Subcutaneous abdominal adipose tissue (tissue), 5 donors: ENCODE data around the gene SLC39A1.

ENCODE experiments used
- H3K27ac ChIP-seq: one replicate; pipeline ENCODE4 v1.7.0; 2013; ENCODE audit warnings: low read depth, mild to moderate bottlenecking, inconsistent platforms, low read length, moderate library complexity
- H3K27me3 ChIP-seq, 5 donors: one replicate each; pipeline ENCODE4 v1.7.0; 2013; ENCODE audit warnings: low read length in 5 of 5, inconsistent platforms in 1 of 5; ENCODE audit not compliant: control insufficient read depth in 5 of 5, insufficient read depth in 4 of 5
- H3K36me3 ChIP-seq, 5 donors: one replicate each; pipeline ENCODE4 v1.7.0; 2013; ENCODE audit warnings: low read length in 5 of 5; ENCODE audit not compliant: control insufficient read depth in 5 of 5, insufficient read depth in 5 of 5
- H3K4me1 ChIP-seq, 5 donors: one replicate each; pipeline ENCODE4 v1.7.0; 2013; ENCODE audit warnings: low read length in 5 of 5, mild to moderate bottlenecking in 3 of 5, moderate library complexity in 1 of 5; ENCODE audit not compliant: control insufficient read depth in 5 of 5, insufficient read depth in 5 of 5
- H3K4me3 ChIP-seq, 5 donors: one replicate each; pipeline ENCODE4 v1.7.0; 2013; ENCODE audit warnings: low read length in 5 of 5, low read depth in 1 of 5
- H3K9ac ChIP-seq, 5 donors: one replicate each; pipeline ENCODE4 v1.7.0; 2013; ENCODE audit warnings: low read length in 5 of 5, mild to moderate bottlenecking in 4 of 5, moderate library complexity in 3 of 5
- H3K9me3 ChIP-seq, 5 donors: one replicate each; pipeline ENCODE4 v1.7.0; 2013; ENCODE audit warnings: low read length in 5 of 5; ENCODE audit not compliant: control insufficient read depth in 5 of 5
- donor health status: healthy.
- donor health status: healthy.
- donor health status: healthy.
- donor health status: healthy.
- donor health status: healthy.

Gene SLC39A1

GRCh38 chr1:153942766-153943549 is 20.4 kb downstream of the SLC39A1 start:
- Histone ChIP-seq H3K9me3 (no peaks in the 10 kb centered on the region), H3K4me3 (no peak overlapping the region), H3K9ac (no peak overlapping the region), H3K27me3 (no peaks in the 10 kb centered on the region), H3K36me3 (peaks cover 0 to 63% (median 53%) of the 10 kb centered on the region in 5 donors), H3K27ac (no peak overlapping the region), H3K4me1 (peaks cover 0 to 52% (median 40%) of the 10 kb centered on the region in 5 donors)

GRCh38 chr1:153941826-153942725 is 21.3 kb downstream of the SLC39A1 start:
- no peak overlapping the region for H3K4me3 ChIP-seq
- no peak overlapping the region for H3K9ac ChIP-seq
- peaks cover 0 to 64% (median 56%) of the 10 kb centered on the region in 5 donors for H3K36me3 ChIP-seq
- no peak overlapping the region for H3K27ac ChIP-seq
- no peaks in the 10 kb centered on the region for H3K27me3 ChIP-seq
- peaks cover 0 to 48% (median 37%) of the 10 kb centered on the region in 5 donors for H3K4me1 ChIP-seq
- no peaks in the 10 kb centered on the region for H3K9me3 ChIP-seq

- Histone ChIP-seq H3K9me3 (no peaks in the 10 kb centered on the region), H3K36me3 (peaks cover 0 to 77% (median 69%) of the 10 kb centered on the region in 5 donors), H3K4me1 (peaks cover 0 to 42% (median 32%) of the 10 kb centered on the region in 5 donors), H3K4me3 (no peak overlapping the region), H3K27ac (no peak overlapping the region), H3K9ac (no peak overlapping the region), H3K27me3 (no peaks in the 10 kb centered on the region)
Observed at GRCh38 chr1:153940756-153941155, 22.6 kb downstream of the SLC39A1 start.

GRCh38 chr1:153939476-153939875 is 23.9 kb downstream of the SLC39A1 start:
- H3K27me3 ChIP-seq: no peaks in the 10 kb centered on the region
- H3K9me3 ChIP-seq: no peaks in the 10 kb centered on the region
- H3K4me1 ChIP-seq: peaks cover 0 to 29% (median 20%) of the 10 kb centered on the region in 5 donors
- H3K9ac ChIP-seq: no peak overlapping the region
- peaks cover 0 to 89% (median 80%) of the 10 kb centered on the region in 5 donors for H3K36me3 ChIP-seq
- H3K27ac ChIP-seq: no peak overlapping the region
- no peak overlapping the region for H3K4me3 ChIP-seq

GRCh38 chr1:153938996-153939395 is 24.3 kb downstream of the SLC39A1 start:
- Histone ChIP-seq H3K27me3 (no peaks in the 10 kb centered on the region), H3K36me3 (peaks cover 0 to 93% (median 83%) of the 10 kb centered on the region in 5 donors), H3K9ac (no peak overlapping the region), H3K4me3 (no peak overlapping the region), H3K4me1 (peaks cover 0 to 24% (median 15%) of the 10 kb centered on the region in 5 donors), H3K9me3 (no peaks in the 10 kb centered on the region), H3K27ac (no peak overlapping the region)

GRCh38 chr1:153937331-153937730 is 26.0 kb downstream of the SLC39A1 start:
- Histone ChIP-seq H3K9ac (no peak overlapping the region), H3K9me3 (no peaks in the 10 kb centered on the region), H3K4me1 (peaks cover 0 to 9% (median 2%) of the 10 kb centered on the region in 5 donors), H3K27ac (no peak overlapping the region), H3K4me3 (no peak overlapping the region), H3K36me3 (peaks cover 0 to 95% (median 90%) of the 10 kb centered on the region in 5 donors), H3K27me3 (no peaks in the 10 kb centered on the region)

GRCh38 chr1:153936011-153936802 is 27.1 kb downstream of the SLC39A1 start:
- H3K4me3 ChIP-seq: no peak overlapping the region

GRCh38 chr1:153934746-153935145 is 28.6 kb downstream of the SLC39A1 start:
- Histone ChIP-seq H3K9me3 (no peaks in the 10 kb centered on the region), H3K4me3 (no peak overlapping the region), H3K36me3 (peaks cover 0 to 90% (median 85%) of the 10 kb centered on the region in 5 donors), H3K27me3 (no peaks in the 10 kb centered on the region), H3K4me1 (no peaks in the 10 kb centered on the region), H3K27ac (no peak overlapping the region), H3K9ac (no peak overlapping the region)

More at GRCh38 chr1:153936011-153936802, 27.1 kb downstream of the SLC39A1 start:
- H3K4me1 ChIP-seq: no peaks in the 10 kb centered on the region
- no peaks in the 10 kb centered on the region for H3K27me3 ChIP-seq
- H3K27ac ChIP-seq: no peak overlapping the region
- peaks cover 0 to 90% (median 86%) of the 10 kb centered on the region in 5 donors for H3K36me3 ChIP-seq
- H3K9ac ChIP-seq: no peak overlapping the region
- no peaks in the 10 kb centered on the region for H3K9me3 ChIP-seq

GRCh38 chr1:153933955-153934354 is 29.4 kb downstream of the SLC39A1 start:
- Histone ChIP-seq H3K27me3 (no peaks in the 10 kb centered on the region), H3K27ac (no peak overlapping the region), H3K36me3 (peaks cover 0 to 90% (median 84%) of the 10 kb centered on the region in 5 donors), H3K9me3 (no peaks in the 10 kb centered on the region), H3K9ac (no peak overlapping the region), H3K4me3 (no peak overlapping the region), H3K4me1 (peaks cover 0 to 7% (median 3%) of the 10 kb centered on the region in 5 donors)
